ENCODE results near the gene TRIM5.

DNA sequence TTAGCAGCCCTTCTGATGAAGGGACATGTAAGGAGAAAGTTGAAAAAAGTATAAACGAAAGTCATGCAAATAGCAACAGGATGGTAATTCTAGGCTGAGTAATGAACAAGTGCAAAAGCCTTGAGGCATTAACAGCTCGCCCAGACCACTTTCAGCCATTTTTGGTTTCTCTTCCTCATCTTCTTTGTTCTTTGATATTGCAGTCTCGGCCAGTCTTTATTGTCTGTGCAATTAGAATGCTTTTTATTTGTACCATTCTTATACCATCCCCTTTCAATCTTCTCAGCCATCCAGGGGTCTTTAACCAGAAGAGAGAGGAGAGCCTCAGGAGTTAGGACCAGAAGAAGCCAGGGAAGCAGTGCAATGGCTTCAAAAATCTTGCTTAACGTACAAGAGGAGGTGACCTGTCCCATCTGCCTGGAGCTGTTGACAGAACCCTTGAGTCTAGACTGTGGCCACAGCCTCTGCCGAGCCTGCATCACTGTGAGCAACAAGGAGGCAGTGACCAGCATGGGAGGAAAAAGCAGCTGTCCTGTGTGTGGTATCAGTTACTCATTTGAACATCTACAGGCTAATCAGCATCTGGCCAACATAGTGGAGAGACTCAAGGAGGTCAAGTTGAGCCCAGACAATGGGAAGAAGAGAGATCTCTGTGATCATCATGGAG is 52.8 kb downstream of the TRIM5 start:
- TF ChIP-seq, protein P1, sequence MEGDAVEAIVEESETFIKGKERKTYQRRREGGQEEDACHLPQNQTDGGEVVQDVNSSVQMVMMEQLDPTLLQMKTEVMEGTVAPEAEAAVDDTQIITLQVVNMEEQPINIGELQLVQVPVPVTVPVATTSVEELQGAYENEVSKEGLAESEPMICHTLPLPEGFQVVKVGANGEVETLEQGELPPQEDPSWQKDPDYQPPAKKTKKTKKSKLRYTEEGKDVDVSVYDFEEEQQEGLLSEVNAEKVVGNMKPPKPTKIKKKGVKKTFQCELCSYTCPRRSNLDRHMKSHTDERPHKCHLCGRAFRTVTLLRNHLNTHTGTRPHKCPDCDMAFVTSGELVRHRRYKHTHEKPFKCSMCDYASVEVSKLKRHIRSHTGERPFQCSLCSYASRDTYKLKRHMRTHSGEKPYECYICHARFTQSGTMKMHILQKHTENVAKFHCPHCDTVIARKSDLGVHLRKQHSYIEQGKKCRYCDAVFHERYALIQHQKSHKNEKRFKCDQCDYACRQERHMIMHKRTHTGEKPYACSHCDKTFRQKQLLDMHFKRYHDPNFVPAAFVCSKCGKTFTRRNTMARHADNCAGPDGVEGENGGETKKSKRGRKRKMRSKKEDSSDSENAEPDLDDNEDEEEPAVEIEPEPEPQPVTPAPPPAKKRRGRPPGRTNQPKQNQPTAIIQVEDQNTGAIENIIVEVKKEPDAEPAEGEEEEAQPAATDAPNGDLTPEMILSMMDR (IDR thresholded peaks at IDR 0.05): no peak
- TF ChIP-seq POLR2A (IDR thresholded peaks at IDR 0.05): no peak

Data from esophagus squamous epithelium (tissue), 4 donors.